Heart left ventricle (tissue), 16 donors: ENCODE results near the gene KIF5A. TPM values are rescaled to one million over a fixed set of nuclear protein-coding genes. Genes with fewer than 3 reads are reported as not detected.
"Not testable (repeated sequence)": the region's sequence is repeated elsewhere in the genome, so short reads cannot be mapped to it uniquely, and the experiment has no call there.

ENCODE experiments used
- ATAC-seq, 4 donors: fragments of 200-7000 bp; cut with Tn5 transposase; one replicate each; pipeline ENCODE4 v1.9.1; 2020 to 2022; ENCODE audit warnings: moderate library complexity in 4 of 4, mild to moderate bottlenecking in 3 of 4, moderate number of reproducible peaks in 1 of 4
- DNase-seq, 5 donors: peaks; one replicate each; pipeline ENCODE4 v3.0.0-alpha.2; 2020
- H3K27ac ChIP-seq, 12 donors: fragments of 200-600 bp; sonication (generic) in 4 of 12; one replicate each; pipeline versions ENCODE4 v1.5.0 to v1.8.0; 2016 to 2022; ENCODE audit warnings: mild to moderate bottlenecking in 2 of 12
- H3K27me3 ChIP-seq, 9 donors: fragments of 200-600 bp; sonication (generic) in 2 of 9; one replicate each; pipeline versions ENCODE4 v1.5.1 to v1.8.0; 2016 to 2022; ENCODE audit warnings: mild to moderate bottlenecking in 3 of 9
- H3K36me3 ChIP-seq, 9 donors: fragments of 200-600 bp; sonication (generic) in 2 of 9; one replicate each; pipeline versions ENCODE4 v1.5.0 to v1.8.0; 2018 to 2022; ENCODE audit warnings: mild to moderate bottlenecking in 2 of 9
- H3K4me1 ChIP-seq, 12 donors: fragments of 200-600 bp; sonication (generic) in 4 of 12; one replicate each; pipeline versions ENCODE4 v1.5.0 to v1.8.0; 2016 to 2022; ENCODE audit warnings: mild to moderate bottlenecking in 3 of 12
- H3K4me3 ChIP-seq, 12 donors: fragments of 200-600 bp; sonication (generic) in 4 of 12; one replicate each; pipeline versions ENCODE4 v1.5.0 to v1.8.0; 2017 to 2022; ENCODE audit warnings: mild to moderate bottlenecking in 9 of 12, moderate library complexity in 4 of 12
- H3K9me3 ChIP-seq, 12 donors: fragments of 200-600 bp; sonication (generic) in 4 of 12; one replicate each; pipeline versions ENCODE4 v1.5.0 to v1.8.0; 2016 to 2022; ENCODE audit warnings: mild to moderate bottlenecking in 1 of 12
- CTCF ChIP-seq, 12 donors: fragments of 200-600 bp; sonication (generic) in 4 of 12; IDR thresholded peaks; one replicate each; pipeline versions ENCODE4 v1.5.0 to v1.8.0; 2018 to 2022; ENCODE audit warnings: antibody characterized with exemption in 12 of 12, mild to moderate bottlenecking in 5 of 12
- POLR2A ChIP-seq, 2 donors: fragments of 450-650 bp; IDR thresholded peaks; one replicate each; pipeline ENCODE4 v1.6.1; 2017; ENCODE audit warnings: antibody characterized with exemption in 2 of 2, mild to moderate bottlenecking in 2 of 2, moderate library complexity in 2 of 2
- WGBS, 4 donors: extraction: QIAGEN DNeasy Blood & Tissue Kit in 2 of 4; methylation state at CpG; one replicate each; pipeline versions ENCODE4 v1.1.5 to v1.1.7; 2013 to 2018; 5-methylcytosine and 5-hydroxymethylcytosine counted together
- intact Hi-C, 10 donors: fragments of 100-400 bp; cut with DNase I; formaldehyde crosslinking; loops; one replicate each; pipeline versions ENCODE4 v1.11.1 to v1.14.2; 2022
- polyA plus RNA-seq, 2 donors: library from polyadenylated mRNA; stranded (reverse); fragments of 200-250 nt; gene quantifications; one replicate each; pipeline ENCODE4 v1.2.3, GENCODE V29; 2013
- total RNA-seq, 9 donors: library from RNA; depleted of rRNA in 2 of 9; stranded (reverse); fragments of >200 nt in 2 of 9; fragmentation: NEBNext Ultra II Directional in 3 of 9; extraction: Animal tissue kit (Norgen Biotek cat#: 25700) in 3 of 9; gene quantifications; one replicate each; pipeline versions ENCODE4 v1.1.0 to v1.2.4, GENCODE V29; 2016 to 2023
- donor health status: ischemic (EF 13 %, LVEDD 7.1; RV severe dilation, severe dysfunction).
- donor health status: healthy with polysubstance abuse.
- donor health status: DM: no; HTN: yes; CAD: no.
- donor health status: DM: no; HTN: no; CAD: no.
- donor health status: ischemic (EF 25% LVEDD 6.9; RV normal size, moderate dysfunction).
- donor health status: ischemic (EF 25% LVEDD 5.7; RV mildly dilated, moderate dysfunction).
- donor health status: healthy.
- donor health status: DM: yes; HTN: yes; CAD: no.
- donor health status: ischemic (EF 35%, LVEDD 5.7; RV mildly dilated, moderate dysfunction).
- donor health status: nonischemic (EF 11% LVEDD 7.7; RV severe dilation, severe dysfunction).
- donor health status: DM: yes; HTN: yes; CAD: no.
- donor health status: PGD.
- donor health status: ischemic (EF 29% LVEDD 5.4; RV normal size, mild dysfunction).
- donor health status: nonischemic (EF 23%, LVEDD 6.1; RV moderate dilation, normal function).

KIF5A gene
- total and polyA plus RNA-seq, 11 donors, result 0.06 to 0.31 (median 0.14) TPM; not detected in 3

DNA sequence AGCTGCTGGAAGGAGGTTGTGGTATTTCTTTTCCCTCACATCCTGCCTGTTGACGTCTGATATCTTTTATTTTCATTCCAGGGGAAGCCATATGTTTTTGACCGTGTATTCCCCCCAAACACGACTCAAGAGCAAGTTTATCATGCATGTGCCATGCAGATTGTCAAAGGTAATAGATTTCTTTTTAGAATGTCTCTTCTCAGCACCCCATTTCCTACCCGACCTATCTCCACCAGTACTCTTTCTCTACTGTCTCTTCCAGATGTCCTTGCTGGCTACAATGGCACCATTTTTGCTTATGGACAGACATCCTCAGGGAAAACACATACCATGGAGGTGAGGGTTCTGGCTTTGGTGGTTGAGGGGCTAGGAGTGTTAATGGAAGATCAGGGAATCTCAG, 13.5 kb downstream of the KIF5A start:
- H3K27ac ChIP-seq, result no peak overlapping the region
- DNase-seq (no peak), ATAC-seq (no peak)
- H3K36me3 ChIP-seq, result no peaks in the 10 kb centered on the region
- no peaks in the 10 kb centered on the region for H3K4me1 ChIP-seq
- WGBS, 4 donors, result 11 to 35% (median 26%) methylated on average over 4 of the region's 4 CpGs
- no peak overlapping the region for H3K4me3 ChIP-seq
- TF ChIP-seq CTCF (IDR thresholded peaks at IDR 0.05), result no peak
- no peak for TF ChIP-seq POLR2A (IDR thresholded peaks at IDR 0.05)
- H3K27me3 ChIP-seq, result peaks cover 0 to 28% (median 0%) of the 10 kb centered on the region in 9 donors
- intact Hi-C loops, result no loop called here
- no peaks in the 10 kb centered on the region for H3K9me3 ChIP-seq

DNA sequence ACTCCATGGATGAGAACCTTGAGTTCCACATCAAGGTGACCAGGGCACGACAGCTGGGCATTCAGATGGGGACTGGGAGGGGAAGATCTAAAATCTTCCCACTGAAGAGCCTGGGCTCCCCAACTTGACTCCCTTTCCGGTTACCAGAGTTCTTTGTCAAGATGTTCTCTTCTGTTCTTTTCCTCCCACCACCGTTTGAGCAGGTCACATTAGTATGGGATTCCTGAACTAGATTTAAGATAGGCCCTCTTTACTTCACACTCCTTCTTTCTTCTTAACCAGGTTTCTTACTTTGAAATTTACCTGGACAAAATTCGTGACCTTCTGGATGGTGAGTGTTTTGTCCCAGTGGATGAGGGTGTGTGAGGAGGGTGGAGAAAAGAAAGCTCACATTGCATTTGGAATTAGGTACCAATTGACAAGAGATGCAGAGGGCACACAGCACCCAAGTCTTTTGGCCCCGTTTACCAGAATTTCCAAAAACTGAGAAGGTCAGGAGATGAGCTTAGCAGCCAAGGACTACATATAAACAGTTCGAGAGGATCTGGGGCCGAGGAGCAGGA, 14.4 kb downstream of the KIF5A start:
- WGBS, 4 donors, result 79 to 87% (median 84%) methylated on average over 7 of the region's 7 CpGs
- Histone ChIP-seq H3K27ac (no peak overlapping the region), H3K9me3 (no peaks in the 10 kb centered on the region), H3K36me3 (no peaks in the 10 kb centered on the region), H3K27me3 (peaks cover 0 to 34% (median 0%) of the 10 kb centered on the region in 9 donors), H3K4me3 (no peak overlapping the region), H3K4me1 (no peaks in the 10 kb centered on the region)
- intact Hi-C loops, result no loop called here
- TF ChIP-seq POLR2A (IDR thresholded peaks at IDR 0.05) (no peak), CTCF (IDR thresholded peaks at IDR 0.05) (no peak)
- ATAC-seq, result no peak
- DNase-seq, result no peak

- H3K27ac ChIP-seq, result no peak overlapping the region
- DNase-seq (no peak), ATAC-seq (no peak)
- H3K36me3 ChIP-seq, result no peaks in the 10 kb centered on the region
- no peaks in the 10 kb centered on the region for H3K4me1 ChIP-seq
- no peak for TF ChIP-seq POLR2A (IDR thresholded peaks at IDR 0.05)
- TF ChIP-seq CTCF (IDR thresholded peaks at IDR 0.05), result no peak
- intact Hi-C loops, result no loop called here
- H3K9me3 ChIP-seq, result no peaks in the 10 kb centered on the region
- no peak overlapping the region for H3K4me3 ChIP-seq
- WGBS, 4 donors, result 42 to 54% (median 44%) methylated on average over 6 of the region's 6 CpGs
- H3K27me3 ChIP-seq, result peaks cover 0 to 45% (median 0%) of the 10 kb centered on the region in 9 donors
These were observed 19.0 kb downstream of the KIF5A start for GRCh38 chr12:57568838-57569237.

DNA sequence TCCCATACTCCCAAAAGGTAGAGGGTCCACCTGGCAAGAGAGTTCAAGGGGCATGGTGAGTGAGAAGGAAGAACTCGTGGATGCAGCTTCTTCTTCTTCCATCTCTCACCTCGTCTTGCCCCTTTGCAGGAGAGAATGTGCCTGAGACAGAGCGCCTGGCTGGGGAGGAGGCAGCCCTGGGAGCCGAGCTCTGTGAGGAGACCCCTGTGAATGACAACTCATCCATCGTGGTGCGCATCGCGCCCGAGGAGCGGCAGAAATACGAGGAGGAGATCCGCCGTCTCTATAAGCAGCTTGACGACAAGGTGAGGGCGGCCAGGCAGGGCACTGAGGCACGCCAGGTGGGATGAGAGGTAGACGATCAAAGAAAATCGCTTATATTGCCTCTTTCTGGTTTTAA, 20.0 kb downstream of the KIF5A start:
- no peak for TF ChIP-seq CTCF (IDR thresholded peaks at IDR 0.05)
- TF ChIP-seq POLR2A (IDR thresholded peaks at IDR 0.05), result no peak
- DNase-seq (no peak), ATAC-seq (no peak)
- no peaks in the 10 kb centered on the region for H3K36me3 ChIP-seq
- intact Hi-C loops, result no loop called here
- H3K4me1 ChIP-seq, result no peaks in the 10 kb centered on the region
- WGBS, 4 donors, result 84 to 89% (median 87%) methylated on average over 18 of the region's 18 CpGs
- peaks cover 0 to 45% (median 0%) of the 10 kb centered on the region in 9 donors for H3K27me3 ChIP-seq
- no peaks in the 10 kb centered on the region for H3K9me3 ChIP-seq
- H3K4me3 ChIP-seq, result no peak overlapping the region
- H3K27ac ChIP-seq, result no peak overlapping the region

DNA sequence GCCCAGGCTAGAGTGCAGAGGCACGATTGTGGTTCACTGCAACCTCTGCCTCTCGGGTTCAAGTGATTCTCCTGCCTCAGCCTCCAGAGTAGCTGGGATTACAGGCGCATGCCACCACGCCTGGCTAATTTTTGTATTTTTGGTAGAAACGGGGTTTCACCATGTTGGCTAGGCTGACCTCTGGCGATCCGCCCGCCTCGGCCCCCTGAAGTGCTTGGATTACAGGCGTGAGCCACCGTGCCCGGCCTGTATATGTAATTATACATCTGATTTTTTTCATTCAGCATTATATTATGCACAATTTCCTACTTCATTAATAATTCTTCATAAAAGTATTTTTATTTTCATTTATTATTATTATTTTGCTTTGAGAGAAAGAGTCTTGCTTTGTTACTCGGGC, 20.6 kb downstream of the KIF5A start:
- H3K9me3 ChIP-seq, ATAC-seq, H3K4me3 ChIP-seq, DNase-seq, H3K36me3 ChIP-seq, H3K27ac ChIP-seq, intact Hi-C loops, H3K4me1 ChIP-seq: not testable (repeated sequence)
- H3K27me3 ChIP-seq, result peaks cover 0 to 45% (median 0%) of the 10 kb centered on the region in 9 donors
- WGBS, 4 donors, result 83 to 91% (median 88%) methylated on average over 13 of the region's 13 CpGs
